Measurements from ENCODE around the gene DUSP6.

Gene DUSP6

DNA sequence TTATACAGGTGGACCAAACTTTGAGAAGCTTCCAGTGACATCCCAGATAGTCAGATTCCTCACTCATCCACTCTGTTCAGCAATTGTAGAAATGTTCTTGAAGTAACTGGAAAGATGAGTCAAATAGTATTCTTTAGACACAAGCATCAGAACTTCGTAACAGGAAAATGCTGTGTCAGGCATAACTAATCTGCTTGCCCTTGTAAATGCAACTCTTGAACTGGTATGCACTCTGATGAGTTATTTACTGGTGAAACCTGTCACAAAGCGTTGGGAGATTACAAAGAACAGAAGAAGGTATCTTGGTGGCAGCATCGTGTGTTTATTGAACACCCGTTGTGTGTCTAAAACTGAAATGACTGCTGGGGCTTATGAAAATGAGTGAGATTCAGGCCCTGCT, 10.8 kb upstream of the DUSP6 start:
- no peak overlapping the region for H3K4me3 ChIP-seq (ENCODE audit: insufficient read depth in 1 of 2, low read depth in 1 of 2, low read length in 2 of 2)
- H3K4me2 ChIP-seq (ENCODE audit: low read length, poor library complexity, severe bottlenecking), result no peak overlapping the region
- DNase-seq, result peak; percentile 22
- no peak overlapping the region for H3K14ac ChIP-seq (ENCODE audit: low read length in 2 of 2)
- H3K4me1 ChIP-seq (ENCODE audit: control insufficient read depth, insufficient read depth, low read depth, low read length), result peaks cover 3% of the 10 kb centered on the region
- no peak overlapping the region for H2BK15ac ChIP-seq (ENCODE audit: low read depth, poor library complexity, severe bottlenecking)
- no peak overlapping the region for H4K91ac ChIP-seq (ENCODE audit: low read length)
- H2AK5ac ChIP-seq (ENCODE audit: low read length, severe bottlenecking), result no peak overlapping the region
- H2AFZ ChIP-seq (ENCODE audit: low read depth, low read length), result no peak overlapping the region
- peaks cover 4 to 29% of the 10 kb centered on the region in 2 experiments for H3K36me3 ChIP-seq (ENCODE audit: control insufficient read depth in 1 of 2, insufficient read depth in 2 of 2, low read depth in 1 of 2, low read length in 2 of 2)
- no peak overlapping the region for H3K4ac ChIP-seq (ENCODE audit: low read depth in 1 of 2, low read length in 2 of 2)
- no peak overlapping the region for H2BK120ac ChIP-seq (ENCODE audit: low read depth, low read length)
- H4K8ac ChIP-seq (ENCODE audit: low read length), result no peak overlapping the region
- WGBS, result 60% methylated on average over 4 of the region's 4 CpGs
- H3K18ac ChIP-seq (ENCODE audit: low read depth in 1 of 2, low read length in 2 of 2), result no peak overlapping the region
- no peak overlapping the region for H2BK5ac ChIP-seq (ENCODE audit: low read depth, low read length, poor library complexity, severe bottlenecking)
- no peak overlapping the region for H3K27ac ChIP-seq (ENCODE audit: low read length, poor library complexity, severe bottlenecking)
- no peak overlapping the region for H3K23ac ChIP-seq (ENCODE audit: low read length in 2 of 2)
- no peaks in the 10 kb centered on the region for H3K9me3 ChIP-seq (ENCODE audit: control insufficient read depth, low read length)
- no peaks in the 10 kb centered on the region for H3K27me3 ChIP-seq (ENCODE audit: control insufficient read depth in 1 of 2, insufficient read depth in 1 of 2, low read length in 2 of 2)
- peak overlapping the region in 1 of 2 experiments; percentile 42 for H2BK12ac ChIP-seq (ENCODE audit: low read length in 2 of 2)
- peaks cover 27% of the 10 kb centered on the region for H3K79me1 ChIP-seq (replicated peaks; ENCODE audit: low read length, poor library complexity, severe bottlenecking)
- no peak overlapping the region for H3K9ac ChIP-seq (ENCODE audit: low read length)

GRCh38 chr12:89359615-89360014, 7.3 kb upstream of the DUSP6 start:
- no peak overlapping the region for H2BK5ac ChIP-seq (ENCODE audit: low read depth, low read length, poor library complexity, severe bottlenecking)
- no peak overlapping the region for H3K23ac ChIP-seq (ENCODE audit: low read length in 2 of 2)
- H3K14ac ChIP-seq (ENCODE audit: low read length in 2 of 2), result no peak overlapping the region
- H3K4me3 ChIP-seq (ENCODE audit: insufficient read depth in 1 of 2, low read depth in 1 of 2, low read length in 2 of 2), result no peak overlapping the region
- no peak overlapping the region for H2BK120ac ChIP-seq (ENCODE audit: low read depth, low read length)
- H3K4me1 ChIP-seq (ENCODE audit: control insufficient read depth, insufficient read depth, low read depth, low read length), result peaks cover 8% of the 10 kb centered on the region
- H3K79me1 ChIP-seq (replicated peaks; ENCODE audit: low read length, poor library complexity, severe bottlenecking), result peaks cover 24% of the 10 kb centered on the region
- peaks cover 4 to 34% of the 10 kb centered on the region in 2 experiments for H3K36me3 ChIP-seq (ENCODE audit: control insufficient read depth in 1 of 2, insufficient read depth in 2 of 2, low read depth in 1 of 2, low read length in 2 of 2)
- DNase-seq, result no peak
- no peak overlapping the region for H3K4ac ChIP-seq (ENCODE audit: low read depth in 1 of 2, low read length in 2 of 2)
- no peak overlapping the region for H3K4me2 ChIP-seq (ENCODE audit: low read length, poor library complexity, severe bottlenecking)
- H2BK15ac ChIP-seq (ENCODE audit: low read depth, poor library complexity, severe bottlenecking), result no peak overlapping the region
- H3K27me3 ChIP-seq (ENCODE audit: control insufficient read depth in 1 of 2, insufficient read depth in 1 of 2, low read length in 2 of 2), result no peaks in the 10 kb centered on the region
- no peak overlapping the region for H3K27ac ChIP-seq (ENCODE audit: low read length, poor library complexity, severe bottlenecking)
- H4K8ac ChIP-seq (ENCODE audit: low read length), result no peak overlapping the region
- no peaks in the 10 kb centered on the region for H3K9me3 ChIP-seq (ENCODE audit: control insufficient read depth, low read length)
- H2BK12ac ChIP-seq (ENCODE audit: low read length in 2 of 2), result no peak overlapping the region
- H3K9ac ChIP-seq (ENCODE audit: low read length), result no peak overlapping the region
- 100% methylated on average over 3 of the region's 3 CpGs for WGBS
- no peak overlapping the region for H4K91ac ChIP-seq (ENCODE audit: low read length)
- no peak overlapping the region for H3K18ac ChIP-seq (ENCODE audit: low read depth in 1 of 2, low read length in 2 of 2)
- H2AFZ ChIP-seq (ENCODE audit: low read depth, low read length), result no peak overlapping the region
- H2AK5ac ChIP-seq (ENCODE audit: low read length, severe bottlenecking), result no peak overlapping the region

DNA sequence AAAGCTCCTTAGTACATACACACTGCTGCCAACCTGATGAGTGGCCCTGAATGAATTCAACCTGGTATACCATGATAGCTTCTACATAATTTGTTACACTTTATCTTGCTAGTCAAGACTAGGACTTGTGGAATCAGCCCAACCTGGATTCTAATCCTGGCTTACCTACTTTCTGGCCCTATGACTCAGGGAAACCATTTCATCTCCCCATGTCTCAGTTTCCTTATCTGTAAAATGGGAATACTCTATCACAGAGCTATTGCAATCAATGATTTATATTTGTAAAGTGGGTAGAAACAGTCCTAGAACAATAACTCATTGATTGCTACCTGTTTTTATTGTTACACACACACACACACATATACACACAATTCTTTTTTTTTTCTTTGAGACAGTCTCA, 6.5 kb upstream of the DUSP6 start:
- no peak overlapping the region for H3K14ac ChIP-seq (ENCODE audit: low read length in 2 of 2)
- no peak overlapping the region for H2AK5ac ChIP-seq (ENCODE audit: low read length, severe bottlenecking)
- H2AFZ ChIP-seq (ENCODE audit: low read depth, low read length), result no peak overlapping the region
- H3K4me3 ChIP-seq (ENCODE audit: insufficient read depth in 1 of 2, low read depth in 1 of 2, low read length in 2 of 2), result no peak overlapping the region
- no peak overlapping the region for H3K23ac ChIP-seq (ENCODE audit: low read length in 2 of 2)
- no peak overlapping the region for H2BK120ac ChIP-seq (ENCODE audit: low read depth, low read length)
- H3K4me1 ChIP-seq (ENCODE audit: control insufficient read depth, insufficient read depth, low read depth, low read length), result peaks cover 8% of the 10 kb centered on the region
- no peak overlapping the region for H2BK15ac ChIP-seq (ENCODE audit: low read depth, poor library complexity, severe bottlenecking)
- H3K79me1 ChIP-seq (replicated peaks; ENCODE audit: low read length, poor library complexity, severe bottlenecking), result peaks cover 22% of the 10 kb centered on the region
- H3K4ac ChIP-seq (ENCODE audit: low read depth in 1 of 2, low read length in 2 of 2), result no peak overlapping the region
- H3K27me3 ChIP-seq (ENCODE audit: control insufficient read depth in 1 of 2, insufficient read depth in 1 of 2, low read length in 2 of 2), result no peaks in the 10 kb centered on the region
- H3K4me2 ChIP-seq (ENCODE audit: low read length, poor library complexity, severe bottlenecking), result no peak overlapping the region
- H3K9ac ChIP-seq (ENCODE audit: low read length), result no peak overlapping the region
- H3K36me3 ChIP-seq (ENCODE audit: control insufficient read depth in 1 of 2, insufficient read depth in 2 of 2, low read depth in 1 of 2, low read length in 2 of 2), result peaks cover 4 to 34% of the 10 kb centered on the region in 2 experiments
- H3K18ac ChIP-seq (ENCODE audit: low read depth in 1 of 2, low read length in 2 of 2), result no peak overlapping the region
- H3K27ac ChIP-seq (ENCODE audit: low read length, poor library complexity, severe bottlenecking), result no peak overlapping the region
- DNase-seq, result no peak
- no peaks in the 10 kb centered on the region for H3K9me3 ChIP-seq (ENCODE audit: control insufficient read depth, low read length)
- no peak overlapping the region for H4K8ac ChIP-seq (ENCODE audit: low read length)
- no peak overlapping the region for H4K91ac ChIP-seq (ENCODE audit: low read length)
- no peak overlapping the region for H2BK5ac ChIP-seq (ENCODE audit: low read depth, low read length, poor library complexity, severe bottlenecking)
- H2BK12ac ChIP-seq (ENCODE audit: low read length in 2 of 2), result no peak overlapping the region

GRCh38 chr12:89357297-89357730, 5.0 kb upstream of the DUSP6 start:
- H3K9me3 ChIP-seq (ENCODE audit: control insufficient read depth, low read length), result no peaks in the 10 kb centered on the region
- H3K14ac ChIP-seq (ENCODE audit: low read length in 2 of 2), result no peak overlapping the region
- H4K8ac ChIP-seq (ENCODE audit: low read length), result no peak overlapping the region
- H4K91ac ChIP-seq (ENCODE audit: low read length), result no peak overlapping the region
- H2AFZ ChIP-seq (ENCODE audit: low read depth, low read length), result no peak overlapping the region
- H3K4ac ChIP-seq (ENCODE audit: low read depth in 1 of 2, low read length in 2 of 2), result no peak overlapping the region
- no peak overlapping the region for H2BK120ac ChIP-seq (ENCODE audit: low read depth, low read length)
- H3K4me3 ChIP-seq (ENCODE audit: insufficient read depth in 1 of 2, low read depth in 1 of 2, low read length in 2 of 2), result no peak overlapping the region
- no peak overlapping the region for H2BK5ac ChIP-seq (ENCODE audit: low read depth, low read length, poor library complexity, severe bottlenecking)
- H2BK15ac ChIP-seq (ENCODE audit: low read depth, poor library complexity, severe bottlenecking), result no peak overlapping the region
- peak overlapping the region in 1 of 2 experiments; percentile 18 for H3K18ac ChIP-seq (ENCODE audit: low read depth in 1 of 2, low read length in 2 of 2)
- peaks cover 4 to 30% of the 10 kb centered on the region in 2 experiments for H3K36me3 ChIP-seq (ENCODE audit: control insufficient read depth in 1 of 2, insufficient read depth in 2 of 2, low read depth in 1 of 2, low read length in 2 of 2)
- no peak overlapping the region for H3K27ac ChIP-seq (ENCODE audit: low read length, poor library complexity, severe bottlenecking)
- H3K4me2 ChIP-seq (ENCODE audit: low read length, poor library complexity, severe bottlenecking), result peak overlapping the region; percentile 25
- H3K23ac ChIP-seq (ENCODE audit: low read length in 2 of 2), result no peak overlapping the region
- peaks cover 18% of the 10 kb centered on the region for H3K79me1 ChIP-seq (replicated peaks; ENCODE audit: low read length, poor library complexity, severe bottlenecking)
- 66% methylated on average over 7 of the region's 7 CpGs for WGBS
- peaks cover 9% of the 10 kb centered on the region for H3K4me1 ChIP-seq (ENCODE audit: control insufficient read depth, insufficient read depth, low read depth, low read length)
- H3K9ac ChIP-seq (ENCODE audit: low read length), result no peak overlapping the region
- H2AK5ac ChIP-seq (ENCODE audit: low read length, severe bottlenecking), result no peak overlapping the region
- no peak overlapping the region for H2BK12ac ChIP-seq (ENCODE audit: low read length in 2 of 2)
- H3K27me3 ChIP-seq (ENCODE audit: control insufficient read depth in 1 of 2, insufficient read depth in 1 of 2, low read length in 2 of 2), result no peaks in the 10 kb centered on the region
- no peak for DNase-seq
